ENCODE results near the gene ARVCF.
A peak's percentile ranks its signal among the peaks of the same experiment; 100 is the strongest.

The ARVCF gene

GRCh38 chr22:20024650-20025397 lies 8.2 kb upstream of the ARVCF start:
- no peaks in the 10 kb centered on the region for H3K36me3 ChIP-seq (ENCODE audit: control insufficient read depth, insufficient read depth, low read length)
- H3K9ac ChIP-seq (ENCODE audit: low read length) = no peak overlapping the region
- peaks cover 13% of the 10 kb centered on the region for H3K4me1 ChIP-seq (ENCODE audit: control insufficient read depth, insufficient read depth, low read length)
- no peak overlapping the region for H3K4me3 ChIP-seq (ENCODE audit: low read length)
- H3K27me3 ChIP-seq (ENCODE audit: control insufficient read depth, insufficient read depth, low read length) = no peaks in the 10 kb centered on the region
- H3K27ac ChIP-seq (ENCODE audit: low read depth, low read length) = no peak overlapping the region

- H3K27me3 ChIP-seq (ENCODE audit: control insufficient read depth, insufficient read depth, low read length) = no peaks in the 10 kb centered on the region
- H3K27ac ChIP-seq (ENCODE audit: low read depth, low read length) = no peak overlapping the region
- H3K4me1 ChIP-seq (ENCODE audit: control insufficient read depth, insufficient read depth, low read length) = peaks cover 13% of the 10 kb centered on the region
- no peaks in the 10 kb centered on the region for H3K36me3 ChIP-seq (ENCODE audit: control insufficient read depth, insufficient read depth, low read length)
- no peak overlapping the region for H3K9ac ChIP-seq (ENCODE audit: low read length)
- H3K4me3 ChIP-seq (ENCODE audit: low read length) = no peak overlapping the region
Observed at GRCh38 chr22:20024225-20024624, 7.6 kb upstream of the ARVCF start.

GRCh38 chr22:20022978-20023613 lies 6.5 kb upstream of the ARVCF start:
- no peak overlapping the region for H3K9ac ChIP-seq (ENCODE audit: low read length)
- H3K4me1 ChIP-seq (ENCODE audit: control insufficient read depth, insufficient read depth, low read length) = peaks cover 13% of the 10 kb centered on the region
- no peaks in the 10 kb centered on the region for H3K27me3 ChIP-seq (ENCODE audit: control insufficient read depth, insufficient read depth, low read length)
- H3K36me3 ChIP-seq (ENCODE audit: control insufficient read depth, insufficient read depth, low read length) = no peaks in the 10 kb centered on the region
- H3K27ac ChIP-seq (ENCODE audit: low read depth, low read length) = no peak overlapping the region
- H3K4me3 ChIP-seq (ENCODE audit: low read length) = peak overlapping the region; percentile 22

- Histone ChIP-seq H3K27me3 (ENCODE audit: control insufficient read depth, insufficient read depth, low read length) (no peaks in the 10 kb centered on the region), H3K4me3 (ENCODE audit: low read length) (peak overlapping the region; percentile 92)
Observed at GRCh38 chr22:20022231-20022977, 5.8 kb upstream of the ARVCF start.

GRCh38 chr22:20021196-20022181 lies 4.9 kb upstream of the ARVCF start:
- Histone ChIP-seq H3K4me1 (ENCODE audit: control insufficient read depth, insufficient read depth, low read length) (peaks cover 19% of the 10 kb centered on the region), H3K36me3 (ENCODE audit: control insufficient read depth, insufficient read depth, low read length) (no peaks in the 10 kb centered on the region), H3K9ac (ENCODE audit: low read length) (peak overlapping the region; percentile 47), H3K4me3 (ENCODE audit: low read length) (peak overlapping the region; percentile 92), H3K27ac (ENCODE audit: low read depth, low read length) (peak overlapping the region; percentile 74), H3K27me3 (ENCODE audit: control insufficient read depth, insufficient read depth, low read length) (no peaks in the 10 kb centered on the region)

More at GRCh38 chr22:20022231-20022977, 5.8 kb upstream of the ARVCF start:
- Histone ChIP-seq H3K36me3 (ENCODE audit: control insufficient read depth, insufficient read depth, low read length) (no peaks in the 10 kb centered on the region), H3K27ac (ENCODE audit: low read depth, low read length) (no peak overlapping the region), H3K4me1 (ENCODE audit: control insufficient read depth, insufficient read depth, low read length) (peaks cover 14% of the 10 kb centered on the region), H3K9ac (ENCODE audit: low read length) (peak overlapping the region; percentile 25)

- peaks cover 19% of the 10 kb centered on the region for H3K4me1 ChIP-seq (ENCODE audit: control insufficient read depth, insufficient read depth, low read length)
- H3K36me3 ChIP-seq (ENCODE audit: control insufficient read depth, insufficient read depth, low read length) = no peaks in the 10 kb centered on the region
- H3K4me3 ChIP-seq (ENCODE audit: low read length) = peak within 1 kb of the TSS; percentile 92
- H3K27me3 ChIP-seq (ENCODE audit: control insufficient read depth, insufficient read depth, low read length) = no peaks in the 10 kb centered on the region
- peak within 1 kb of the TSS; percentile 74 for H3K27ac ChIP-seq (ENCODE audit: low read depth, low read length)
- H3K9ac ChIP-seq (ENCODE audit: low read length) = peak within 1 kb of the TSS; percentile 82
Observed at GRCh38 chr22:20020533-20021195, 4.0 kb upstream of the ARVCF start, which contains the start of gene TANGO2. Gene TANGO2 (plus strand): TSS chr22:20021110. CDS start chr22:20036799, 15,689 bp downstream.

GRCh38 chr22:20019661-20020532 lies 3.3 kb upstream of the ARVCF start:
- peak overlapping the region; percentile 88 for H3K4me3 ChIP-seq (ENCODE audit: low read length)
- H3K36me3 ChIP-seq (ENCODE audit: control insufficient read depth, insufficient read depth, low read length) = no peaks in the 10 kb centered on the region
- H3K27ac ChIP-seq (ENCODE audit: low read depth, low read length) = no peak overlapping the region
- no peak overlapping the region for H3K9ac ChIP-seq (ENCODE audit: low read length)
- no peaks in the 10 kb centered on the region for H3K27me3 ChIP-seq (ENCODE audit: control insufficient read depth, insufficient read depth, low read length)
- peaks cover 19% of the 10 kb centered on the region for H3K4me1 ChIP-seq (ENCODE audit: control insufficient read depth, insufficient read depth, low read length)

- Histone ChIP-seq H3K9ac (ENCODE audit: low read length) (no peak overlapping the region), H3K36me3 (ENCODE audit: control insufficient read depth, insufficient read depth, low read length) (no peaks in the 10 kb centered on the region), H3K27ac (ENCODE audit: low read depth, low read length) (no peak overlapping the region), H3K4me1 (ENCODE audit: control insufficient read depth, insufficient read depth, low read length) (peaks cover 21% of the 10 kb centered on the region), H3K27me3 (ENCODE audit: control insufficient read depth, insufficient read depth, low read length) (no peaks in the 10 kb centered on the region), H3K4me3 (ENCODE audit: low read length) (no peak overlapping the region)
Observed at GRCh38 chr22:20018001-20018400, 1.4 kb upstream of the ARVCF start.

GRCh38 chr22:20017622-20017958 lies 967 bp upstream of the ARVCF start:
- Histone ChIP-seq H3K36me3 (ENCODE audit: control insufficient read depth, insufficient read depth, low read length) (no peaks in the 10 kb centered on the region), H3K27ac (ENCODE audit: low read depth, low read length) (no peak overlapping the region), H3K4me3 (ENCODE audit: low read length) (peak overlapping the region; percentile 84), H3K4me1 (ENCODE audit: control insufficient read depth, insufficient read depth, low read length) (peaks cover 21% of the 10 kb centered on the region), H3K9ac (ENCODE audit: low read length) (no peak overlapping the region), H3K27me3 (ENCODE audit: control insufficient read depth, insufficient read depth, low read length) (no peaks in the 10 kb centered on the region)

- Histone ChIP-seq H3K27me3 (ENCODE audit: control insufficient read depth, insufficient read depth, low read length) (no peaks in the 10 kb centered on the region), H3K4me3 (ENCODE audit: low read length) (peak overlapping the region; percentile 84), H3K9ac (ENCODE audit: low read length) (no peak overlapping the region), H3K4me1 (ENCODE audit: control insufficient read depth, insufficient read depth, low read length) (peaks cover 11% of the 10 kb centered on the region), H3K27ac (ENCODE audit: low read depth, low read length) (no peak overlapping the region), H3K36me3 (ENCODE audit: control insufficient read depth, insufficient read depth, low read length) (no peaks in the 10 kb centered on the region)
Observed at GRCh38 chr22:20015971-20016733, 471 bp downstream of the ARVCF start.

All from rectal smooth muscle tissue (tissue), 1 donor.